Adipose tissue (tissue), 3 donors: ENCODE measurements around the gene FRMD4A. TPM values are rescaled to one million over a fixed set of nuclear protein-coding genes. Genes with fewer than 3 reads are reported as not detected.
"Not testable (repeated sequence)": the region's sequence is repeated elsewhere in the genome, so short reads cannot be mapped to it uniquely, and the experiment has no call there.

Experiments
- H3K27ac ChIP-seq: one replicate; pipeline ENCODE4 v1.5.1; 2013; ENCODE audit warnings: low read depth, low read length
- WGBS, 3 donors: extraction: QIAGEN DNeasy Blood & Tissue Kit; methylation state at CpG; one replicate each; pipeline ENCODE4 v1.1.7; 2013; 5-methylcytosine and 5-hydroxymethylcytosine counted together
- polyA plus RNA-seq, 3 donors: library from polyadenylated mRNA; stranded (reverse); fragments of 200-250 nt; gene quantifications; one replicate each; pipeline ENCODE4 v1.2.3, GENCODE V29; 2013
- donor health status: healthy with polysubstance abuse.
- donor health status: Bipolar disorder and iron deficiency.
- donor health status: healthy.

Gene FRMD4A
- polyA plus RNA-seq, 3 donors = 16.6 to 83.5 (median 22.2) TPM

GRCh38 chr10:14215641-14216040 is 115.1 kb downstream of the FRMD4A start:
- WGBS, 3 donors = 81 to 87% (median 85%) methylated on average over 7 of the region's 7 CpGs

GRCh38 chr10:14213703-14214102 is 117.0 kb downstream of the FRMD4A start:
- not testable (repeated sequence) for H3K27ac ChIP-seq
- 77 to 88% (median 79%) methylated on average over 7 of the region's 7 CpGs for WGBS, 3 donors

More at GRCh38 chr10:14215641-14216040, 115.1 kb downstream of the FRMD4A start:
- H3K27ac ChIP-seq = no peak overlapping the region

GRCh38 chr10:14211610-14212009 is 119.1 kb downstream of the FRMD4A start:
- 70 to 92% (median 74%) methylated on average over 4 of the region's 4 CpGs for whole genome bisulfite sequencing, 3 donors
- H3K27ac ChIP-seq = no peak overlapping the region

GRCh38 chr10:14208231-14208630 is 122.5 kb downstream of the FRMD4A start:
- 89 to 95% (median 90%) methylated on average over 5 of the region's 5 CpGs for WGBS, 3 donors
- no peak overlapping the region for H3K27ac ChIP-seq

- H3K27ac ChIP-seq = no peak overlapping the region
- 90 to 93% (median 93%) methylated on average over 4 of the region's 4 CpGs for WGBS, 3 donors
Measured at GRCh38 chr10:14205233-14205632, 125.5 kb downstream of the FRMD4A start.

GRCh38 chr10:14200698-14201544 is 129.8 kb downstream of the FRMD4A start:
- WGBS, 3 donors = 48 to 56% (median 54%) methylated on average over 16 of the region's 16 CpGs
- no peak overlapping the region for H3K27ac ChIP-seq

GRCh38 chr10:14199098-14199497 is 131.6 kb downstream of the FRMD4A start:
- WGBS, 3 donors = 91 to 96% (median 93%) methylated on average over 4 of the region's 4 CpGs
- H3K27ac ChIP-seq = not testable (repeated sequence)

- no peak overlapping the region for H3K27ac ChIP-seq
- 88 to 89% (median 89%) methylated on average over 9 of the region's 9 CpGs for WGBS, 3 donors
Measured at GRCh38 chr10:14198078-14198477, 132.6 kb downstream of the FRMD4A start.

GRCh38 chr10:14196113-14196512 is 134.6 kb downstream of the FRMD4A start:
- H3K27ac ChIP-seq = no peak overlapping the region

GRCh38 chr10:14195433-14195832 is 135.3 kb downstream of the FRMD4A start:
- WGBS, 3 donors = 85 to 88% (median 85%) methylated on average over 6 of the region's 6 CpGs
- H3K27ac ChIP-seq = no peak overlapping the region

GRCh38 chr10:14192746-14193145 is 138.0 kb downstream of the FRMD4A start:
- WGBS, 3 donors = 54 to 84% (median 84%) methylated on average over 2 of the region's 2 CpGs
- H3K27ac ChIP-seq = no peak overlapping the region

GRCh38 chr10:14191871-14192270 is 138.9 kb downstream of the FRMD4A start:
- no peak overlapping the region for H3K27ac ChIP-seq
- 45 to 62% (median 50%) methylated on average over 1 of the region's 1 CpG for WGBS, 3 donors

- H3K27ac ChIP-seq = no peak overlapping the region
- WGBS, 3 donors = 70 to 81% (median 75%) methylated on average over 5 of the region's 5 CpGs
Measured at GRCh38 chr10:14191407-14191806, 139.3 kb downstream of the FRMD4A start.

- no peak overlapping the region for H3K27ac ChIP-seq
- 68 to 83% (median 79%) methylated on average over 4 of the region's 4 CpGs for WGBS, 3 donors
Measured at GRCh38 chr10:14190702-14191101, 140.0 kb downstream of the FRMD4A start.

GRCh38 chr10:14186245-14186644 is 144.5 kb downstream of the FRMD4A start:
- H3K27ac ChIP-seq = no peak overlapping the region
- 80 to 84% (median 83%) methylated on average over 6 of the region's 6 CpGs for WGBS, 3 donors

GRCh38 chr10:14185316-14186045 is 145.2 kb downstream of the FRMD4A start:
- 62 to 76% (median 64%) methylated on average over 7 of the region's 7 CpGs for WGBS, 3 donors
- H3K27ac ChIP-seq = no peak overlapping the region

GRCh38 chr10:14184841-14185315 is 145.8 kb downstream of the FRMD4A start:
- 73 to 89% (median 78%) methylated on average over 11 of the region's 11 CpGs for WGBS, 3 donors

GRCh38 chr10:14182781-14183180 is 147.9 kb downstream of the FRMD4A start:
- no peak overlapping the region for H3K27ac ChIP-seq
- WGBS, 3 donors = 64 to 72% (median 71%) methylated on average over 4 of the region's 4 CpGs

More at GRCh38 chr10:14184841-14185315, 145.8 kb downstream of the FRMD4A start:
- no peak overlapping the region for H3K27ac ChIP-seq

GRCh38 chr10:14181567-14181936 is 149.2 kb downstream of the FRMD4A start:
- no peak overlapping the region for H3K27ac ChIP-seq
- WGBS, 3 donors = 73 to 85% (median 83%) methylated on average over 3 of the region's 3 CpGs
